IMR-90 (cell line): ENCODE data around the gene WDR90. TPM values are rescaled to one million over a fixed set of nuclear protein-coding genes. Genes with fewer than 3 reads are reported as not detected.

Source experiments
- ATAC-seq: fragments of 200-7000 bp; cut with Tn5 transposase; 2 replicates; pipeline ENCODE4 v1.9.1; 2020; ENCODE audit warnings: low read depth, mild to moderate bottlenecking, moderate library complexity
- BruUV-seq: library from RNA; stranded (reverse); fragments of 400-500 nt; replicated peaks from 2 replicates; lab custom pipeline; 2021; lab: Mats Ljungman, UMichigan
- CTCF ChIA-PET: fragments of 300-600 bp; formaldehyde crosslinking; extraction: SDS; loops from one replicate; lab custom pipeline; 2021; ENCODE audit warnings: antibody characterized with exemption; lab: Yijun Ruan, JAX
- POLR2A ChIA-PET: fragments of 300-600 bp; sonication (Branson Sonifier 250); formaldehyde crosslinking; loops from one replicate; lab custom pipeline; 2022; ENCODE audit warnings: antibody characterized with exemption; ENCODE audit not compliant: unreplicated experiment; lab: Charles Lee
- DNase-seq: peaks from one replicate; pipeline ENCODE4 v3.0.0; 2013
- H2AFZ ChIP-seq: replicated peaks from 2 replicates; pipeline ENCODE3; 2013; ENCODE audit warnings: low read length, mild to moderate bottlenecking; ENCODE audit not compliant: poor library complexity
- H2AK5ac ChIP-seq: 2 replicates; pipeline ENCODE4 v1.6.1; 2013; ENCODE audit warnings: low read depth, low read length, inconsistent platforms
- H2AK9ac ChIP-seq: replicated peaks from 2 replicates; pipeline ENCODE3; 2013; ENCODE audit warnings: mild to moderate bottlenecking, low read depth, low read length, moderate library complexity; ENCODE audit not compliant: poor library complexity
- H2BK120ac ChIP-seq: 2 replicates; pipeline ENCODE4 v1.6.1; 2013; ENCODE audit warnings: low read depth, low read length, inconsistent platforms
- H2BK15ac ChIP-seq: 3 replicates; pipeline ENCODE4 v1.6.1; 2013; ENCODE audit warnings: low read depth, low read length, inconsistent platforms
- H2BK20ac ChIP-seq: 2 replicates; pipeline ENCODE4 v1.6.1; 2013; ENCODE audit warnings: low read depth, mild to moderate bottlenecking, inconsistent platforms, low read length, moderate library complexity
- H2BK5ac ChIP-seq: 2 replicates; pipeline ENCODE4 v1.6.1; 2013; ENCODE audit warnings: mild to moderate bottlenecking, low read depth, low read length, inconsistent platforms; ENCODE audit not compliant: poor library complexity, severe bottlenecking
- H3K14ac ChIP-seq: replicated peaks from 2 replicates; pipeline ENCODE4 v1.6.1; 2013; ENCODE audit warnings: low read depth, low read length, inconsistent platforms
- H3K18ac ChIP-seq: 2 replicates; pipeline ENCODE4 v1.6.1; 2013; ENCODE audit warnings: low read depth, low read length, control low read depth
- H3K23ac ChIP-seq: 2 replicates; pipeline ENCODE4 v1.6.1; 2013; ENCODE audit warnings: low read depth, low read length, inconsistent platforms
- H3K27ac ChIP-seq: 2 replicates; pipeline ENCODE4 v1.5.1; 2013; ENCODE audit warnings: mild to moderate bottlenecking, control low read depth, low read length; ENCODE audit not compliant: insufficient read depth
- H3K27me3 ChIP-seq: 2 replicates; pipeline ENCODE4 v1.6.1; 2013; ENCODE audit warnings: low read length; ENCODE audit not compliant: control insufficient read depth, insufficient read depth
- H3K36me3 ChIP-seq: 2 replicates; pipeline ENCODE4 v1.6.1; 2013; ENCODE audit warnings: low read length, mixed read lengths; ENCODE audit not compliant: control insufficient read depth, insufficient read depth
- H3K4ac ChIP-seq: 2 replicates; pipeline ENCODE4 v1.6.1; 2013; ENCODE audit warnings: low read depth, low read length, inconsistent platforms
- H3K4me1 ChIP-seq: 2 replicates; pipeline ENCODE4 v1.6.1; 2013; ENCODE audit warnings: low read length, mixed read lengths; ENCODE audit not compliant: control insufficient read depth, insufficient read depth
- H3K4me2 ChIP-seq: 2 replicates; pipeline ENCODE4 v1.6.1; 2013; ENCODE audit warnings: low read depth, mild to moderate bottlenecking, control low read depth, low read length, moderate library complexity
- H3K4me3 ChIP-seq: 2 replicates; pipeline ENCODE4 v1.5.1; 2013; ENCODE audit warnings: low read depth, mild to moderate bottlenecking, control low read depth, low read length, moderate library complexity; ENCODE audit not compliant: insufficient read depth
- H3K56ac ChIP-seq: 2 replicates; pipeline ENCODE4 v1.6.1; 2013; ENCODE audit warnings: low read length, inconsistent platforms; ENCODE audit not compliant: insufficient read depth; ENCODE audit errors: extremely low read depth
- H3K79me1 ChIP-seq, 2 experiments: 2 replicates each; pipeline ENCODE4 v1.6.1; 2013; ENCODE audit warnings: low read length in 2 of 2, inconsistent platforms in 1 of 2, low read depth in 1 of 2
- H3K9ac ChIP-seq: 2 replicates; pipeline ENCODE4 v1.6.1; 2013; ENCODE audit warnings: low read depth, low read length, control low read depth
- H3K9me1 ChIP-seq: 2 replicates; pipeline ENCODE4 v1.6.1; 2013; ENCODE audit warnings: low read length, inconsistent platforms; ENCODE audit not compliant: insufficient read depth
- H3K9me3 ChIP-seq: 2 replicates; pipeline ENCODE4 v1.6.1; 2013; ENCODE audit warnings: low read length; ENCODE audit not compliant: control insufficient read depth, insufficient read depth
- H4K20me1 ChIP-seq: 2 replicates; pipeline ENCODE4 v1.6.1; 2013; ENCODE audit warnings: low read length, inconsistent platforms; ENCODE audit not compliant: insufficient read depth
- H4K5ac ChIP-seq: 2 replicates; pipeline ENCODE4 v1.6.1; 2013; ENCODE audit warnings: mild to moderate bottlenecking, low read depth, low read length, control low read depth
- H4K8ac ChIP-seq, 2 experiments: 2 replicates each; pipeline ENCODE4 v1.6.1; 2013; ENCODE audit warnings: low read depth in 2 of 2, low read length in 2 of 2, control low read depth in 1 of 2, inconsistent platforms in 1 of 2
- H4K91ac ChIP-seq: 2 replicates; pipeline ENCODE4 v1.6.1; 2013; ENCODE audit warnings: low read depth, low read length, inconsistent platforms; ENCODE audit not compliant: insufficient read depth
- CTCF ChIP-seq: conservative IDR thresholded peaks from 2 replicates; pipeline ENCODE4 v1.5.1; 2012; ENCODE audit warnings: mild to moderate bottlenecking, low read depth, low read length, improper control_type of control experiment
- FOS ChIP-seq: fragments of 150-350 bp; IDR thresholded peaks from 2 replicates; pipeline ENCODE4 v1.6.1; 2016; ENCODE audit warnings: low read depth, low read length
- MAFK ChIP-seq: IDR thresholded peaks from 2 replicates; pipeline ENCODE4 v1.6.1; 2012; ENCODE audit warnings: low read depth, low read length, improper control_type of control experiment
- MAZ ChIP-seq: IDR thresholded peaks from 2 replicates; pipeline ENCODE4 v1.6.1; 2012; ENCODE audit warnings: low read depth, mild to moderate bottlenecking, low read length, improper control_type of control experiment, moderate library complexity, borderline replicate concordance
- USF2 ChIP-seq: fragments of 150-350 bp; IDR thresholded peaks from 2 replicates; pipeline ENCODE4 v1.6.1; 2017; ENCODE audit warnings: mild to moderate bottlenecking, antibody characterized with exemption, low read length, low read depth
- WGBS, 2 experiments: methylation state at CpG; one replicate each; pipeline versions ENCODE4 v1.1.5 to v1.1.7; 2013; ENCODE audit warnings: missing lambda C conversion rate in 2 of 2; ENCODE audit not compliant: insufficient read length in 1 of 2; ENCODE audit errors: extremely low coverage in 2 of 2; 5-methylcytosine and 5-hydroxymethylcytosine counted together
- dilution Hi-C: fragments of 300-500 bp; cut with HindIII; formaldehyde crosslinking; loops from one replicate; pipeline ENCODE4 v1.14.3; 2018; ENCODE audit warnings: low sequenced_read_pairs; ENCODE audit not compliant: unreplicated experiment
- in situ Hi-C: fragments of 300-500 bp; cut with MboI; formaldehyde crosslinking; loops from 3 replicates; pipeline ENCODE4 v1.14.3; 2019; ENCODE audit warnings: low sequenced_read_pairs, inconsistent platforms, mixed read lengths
- intact Hi-C: fragments of 100-400 bp; cut with micrococcal nuclease; formaldehyde crosslinking; loops from 2 replicates; pipeline ENCODE4 v1.10.0; 2022
- polyA plus RNA-seq, 3 experiments: library from polyadenylated mRNA; depleted of rRNA; stranded (reverse); fragments of >200 nt; gene quantifications; 2 replicates each; pipeline ENCODE4 v1.2.3, GENCODE V29; 2012; ENCODE audit warnings: low replicate concordance in 1 of 3
- total RNA-seq: library from RNA; depleted of rRNA; stranded (reverse); fragments of >200 nt; gene quantifications from 2 replicates; pipeline ENCODE4 v1.2.3, GENCODE V29; 2012

Gene WDR90
- total and polyA plus RNA-seq, 2 of the 4 experiments (the other 2 are of a cell fraction), result 1.4 to 18.7 TPM

GRCh38 chr16:703406-703805 is 54.2 kb downstream of the WDR90 start:
- H3K4ac ChIP-seq, result no peak overlapping the region
- no peak overlapping the region for H2BK15ac ChIP-seq
- no peak overlapping the region for H2AK5ac ChIP-seq
- H3K9me1 ChIP-seq, result no peaks in the 10 kb centered on the region
- no peak overlapping the region for H2BK5ac ChIP-seq
- BruUV-seq, result no TSS peak
- TF ChIP-seq USF2, result no peak
- TF ChIP-seq MAZ, result no peak
- no peak for TF ChIP-seq MAFK
- no peak for TF ChIP-seq CTCF
- no peak for TF ChIP-seq FOS
- ChIA-PET CTCF (no interaction called here), POLR2A (no interaction called here)
- no peak for DNase-seq
- H4K8ac ChIP-seq, result no peak overlapping the region
- no peak overlapping the region for H3K4me2 ChIP-seq
- peaks cover 12% of the 10 kb centered on the region for H4K20me1 ChIP-seq
- H3K79me1 ChIP-seq, result no peaks in the 10 kb centered on the region
- no peak overlapping the region for H3K23ac ChIP-seq
- no peak overlapping the region for H3K27ac ChIP-seq
- H3K18ac ChIP-seq, result no peak overlapping the region
- H2AFZ ChIP-seq, result no peak overlapping the region
- H3K9me3 ChIP-seq, result no peaks in the 10 kb centered on the region
- ATAC-seq, result no peak
- intact Hi-C loops (no loop called here), in situ Hi-C loops (loop anchor here (25.0 kb wide), 1 partner anchor 359 kb away; the partner anchor contains the start of gene SSTR5), dilution Hi-C loops (no loop called here)
- H3K4me1 ChIP-seq, result no peaks in the 10 kb centered on the region
- no peak overlapping the region for H4K91ac ChIP-seq
- peaks cover 79% of the 10 kb centered on the region for H3K27me3 ChIP-seq
- WGBS, 2 experiments, result 81% methylated on average over 9 of the region's 12 CpGs; no CpG with 5 or more reads in 1 of the 2 experiments
- no peak overlapping the region for H2AK9ac ChIP-seq
- no peak overlapping the region for H3K56ac ChIP-seq
- H3K4me3 ChIP-seq, result no peak overlapping the region
- H3K9ac ChIP-seq, result no peak overlapping the region
- no peak overlapping the region for H4K5ac ChIP-seq
- no peak overlapping the region for H3K14ac ChIP-seq
- no peak overlapping the region for H2BK120ac ChIP-seq
- no peaks in the 10 kb centered on the region for H3K36me3 ChIP-seq
- no peak overlapping the region for H2BK20ac ChIP-seq
